Endothelial cell (in vitro differentiated cells): ENCODE results near the gene ASIC3. TPM values are rescaled to one million over a fixed set of nuclear protein-coding genes. Genes with fewer than 3 reads are reported as not detected.
A peak's percentile ranks its signal among the peaks of the same experiment; 100 is the strongest.

Experiments used
- DNase-seq: peaks from one replicate; pipeline ENCODE4 v3.0.0; 2021; ENCODE audit warnings: low spot score
- H3K27ac Mint-ChIP-seq: one replicate; pipeline ENCODE4 v1.8.0; 2021; ENCODE audit warnings: mixed read lengths, inconsistent platforms; ENCODE audit not compliant: unreplicated experiment
- H3K27me3 Mint-ChIP-seq: one replicate; pipeline ENCODE4 v1.8.0; 2021; ENCODE audit warnings: mild to moderate bottlenecking, moderate library complexity, mixed read lengths, inconsistent platforms; ENCODE audit not compliant: unreplicated experiment
- H3K36me3 Mint-ChIP-seq: one replicate; pipeline ENCODE4 v1.8.0; 2021; ENCODE audit warnings: mild to moderate bottlenecking, low read depth, mixed read lengths, inconsistent platforms; ENCODE audit not compliant: unreplicated experiment
- H3K4me1 Mint-ChIP-seq: one replicate; pipeline ENCODE4 v1.8.0; 2021; ENCODE audit warnings: mild to moderate bottlenecking, mixed read lengths, inconsistent platforms; ENCODE audit not compliant: unreplicated experiment
- H3K4me3 Mint-ChIP-seq: one replicate; pipeline ENCODE4 v1.8.0; 2021; ENCODE audit warnings: mild to moderate bottlenecking, mixed read lengths, inconsistent platforms; ENCODE audit not compliant: unreplicated experiment
- H3K9me3 Mint-ChIP-seq: one replicate; pipeline ENCODE4 v1.8.0; 2021; ENCODE audit warnings: mixed read lengths, inconsistent platforms; ENCODE audit not compliant: unreplicated experiment
- CTCF ChIP-seq: fragments of 200-600 bp; sonication (generic); IDR thresholded peaks from one replicate; pipeline ENCODE4 v1.5.0; 2021; ENCODE audit warnings: antibody characterized with exemption; ENCODE audit not compliant: unreplicated experiment
- total RNA-seq: library from RNA; stranded (reverse); fragmentation: NEBNext Ultra II Directional; extraction: Animal tissue kit (Norgen Biotek cat#: 25700); gene quantifications from one replicate; pipeline ENCODE4 v1.2.1, GENCODE V29; 2021; ENCODE audit not compliant: unreplicated experiment

Gene ASIC3
- total RNA-seq, 1 donor from 2014 or later: 3.4 TPM

- peak within 1 kb of the TSS; percentile 91 for H3K4me3 Mint-ChIP-seq
- DNase-seq: peak; percentile 98
- H3K4me1 Mint-ChIP-seq: peaks cover 6% of the 10 kb centered on the region
- peaks cover 19% of the 10 kb centered on the region for H3K27me3 Mint-ChIP-seq
- peak within 1 kb of the TSS; percentile 96 for H3K27ac Mint-ChIP-seq
- no peaks in the 10 kb centered on the region for H3K9me3 Mint-ChIP-seq
- TF ChIP-seq CTCF: peak; percentile 52
- no peaks in the 10 kb centered on the region for H3K36me3 Mint-ChIP-seq
Measured at GRCh38 chr7:151028131-151028947, 20.0 kb upstream of the ASIC3 start, which contains the start of gene ABCB8. ABCB8 (plus strand) TSS chr7:151028450; CDS start chr7:151028516, 66 bp downstream.

- H3K4me1 Mint-ChIP-seq: peaks cover 6% of the 10 kb centered on the region
Measured at GRCh38 chr7:151028948-151029501, 19.3 kb upstream of the ASIC3 start.

GRCh38 chr7:151031011-151031410 is 17.3 kb upstream of the ASIC3 start:
- peaks cover 6% of the 10 kb centered on the region for H3K4me1 Mint-ChIP-seq
- no peak for TF ChIP-seq CTCF
- no peaks in the 10 kb centered on the region for H3K9me3 Mint-ChIP-seq
- peak overlapping the region; percentile 28 for H3K4me3 Mint-ChIP-seq
- H3K36me3 Mint-ChIP-seq: no peaks in the 10 kb centered on the region
- no peak for DNase-seq
- H3K27me3 Mint-ChIP-seq: peaks cover 19% of the 10 kb centered on the region
- H3K27ac Mint-ChIP-seq: no peak overlapping the region

More at GRCh38 chr7:151028948-151029501, 19.3 kb upstream of the ASIC3 start:
- H3K27ac Mint-ChIP-seq: peak overlapping the region; percentile 96
- H3K27me3 Mint-ChIP-seq: peaks cover 19% of the 10 kb centered on the region
- no peaks in the 10 kb centered on the region for H3K9me3 Mint-ChIP-seq
- H3K4me3 Mint-ChIP-seq: peak overlapping the region; percentile 91
- H3K36me3 Mint-ChIP-seq: no peaks in the 10 kb centered on the region
- TF ChIP-seq CTCF: no peak
- no peak for DNase-seq

- peaks cover 8% of the 10 kb centered on the region for H3K27me3 Mint-ChIP-seq
- H3K27ac Mint-ChIP-seq: no peak overlapping the region
- no peaks in the 10 kb centered on the region for H3K36me3 Mint-ChIP-seq
- peaks cover 6% of the 10 kb centered on the region for H3K4me1 Mint-ChIP-seq
- DNase-seq: no peak
- no peaks in the 10 kb centered on the region for H3K9me3 Mint-ChIP-seq
- H3K4me3 Mint-ChIP-seq: no peak overlapping the region
- TF ChIP-seq CTCF: no peak
Measured at GRCh38 chr7:151032936-151033863, 15.1 kb upstream of the ASIC3 start.
